Stimulated activated CD4-positive, alpha-beta T cell treated with anti-CD3 and anti-CD28 coated beads, Interleukin-4, amount 100 ng/mL, for 48 hours (primary cell): ENCODE results near the gene INPP4B.
"Not testable (repeated sequence)": the region's sequence is repeated elsewhere in the genome, so short reads cannot be mapped to it uniquely, and the experiment has no call there.

Source experiments
- DNase-seq, 2 donors: peaks; one replicate each; pipeline ENCODE4 v3.0.0-alpha.2; 2020; ENCODE audit warnings: low read depth in 2 of 2

Gene INPP4B

GRCh38 chr4:142683997-142684396, 162.1 kb downstream of the INPP4B start:
- DNase-seq: no peak

- no peak for DNase-seq
Measured at GRCh38 chr4:142683503-142683902, 162.6 kb downstream of the INPP4B start.

GRCh38 chr4:142671516-142671915, 174.6 kb downstream of the INPP4B start:
- DNase-seq: no peak

- DNase-seq: no peak
Measured at GRCh38 chr4:142663828-142664227, 182.3 kb downstream of the INPP4B start.

- DNase-seq: no peak
Measured at GRCh38 chr4:142660728-142661127, 185.4 kb downstream of the INPP4B start.

- peak; percentile 15 to 22 for DNase-seq
Measured at GRCh38 chr4:142656178-142656577, 189.9 kb downstream of the INPP4B start.

- DNase-seq: no peak
Measured at GRCh38 chr4:142648378-142648777, 197.7 kb downstream of the INPP4B start.

- DNase-seq: no peak
Measured at GRCh38 chr4:142645475-142646108, 200.5 kb downstream of the INPP4B start.

- not testable (repeated sequence) for DNase-seq
Measured at GRCh38 chr4:142644628-142645027, 201.5 kb downstream of the INPP4B start.

- no peak for DNase-seq
Measured at GRCh38 chr4:142637614-142638013, 208.5 kb downstream of the INPP4B start.

GRCh38 chr4:142631836-142632235, 214.3 kb downstream of the INPP4B start:
- no peak for DNase-seq

GRCh38 chr4:142615324-142615665, 230.8 kb downstream of the INPP4B start:
- no peak for DNase-seq

GRCh38 chr4:142614621-142615323, 231.3 kb downstream of the INPP4B start:
- no peak for DNase-seq

GRCh38 chr4:142607976-142608375, 238.1 kb downstream of the INPP4B start:
- no peak for DNase-seq

GRCh38 chr4:142600952-142601351, 245.1 kb downstream of the INPP4B start:
- no peak for DNase-seq

GRCh38 chr4:142598132-142598531, 248.0 kb downstream of the INPP4B start:
- DNase-seq: no peak

- DNase-seq: no peak
Measured at GRCh38 chr4:142596595-142596994, 249.5 kb downstream of the INPP4B start.

- no peak for DNase-seq
Measured at GRCh38 chr4:142596121-142596520, 250.0 kb downstream of the INPP4B start.

- no peak for DNase-seq
Measured at GRCh38 chr4:142595222-142595871, 250.8 kb downstream of the INPP4B start.

GRCh38 chr4:142585411-142585810, 260.7 kb downstream of the INPP4B start:
- DNase-seq: no peak

GRCh38 chr4:142583708-142584107, 262.4 kb downstream of the INPP4B start:
- no peak for DNase-seq

- no peak for DNase-seq
Measured at GRCh38 chr4:142582340-142582739, 263.8 kb downstream of the INPP4B start.

GRCh38 chr4:142581881-142582280, 264.2 kb downstream of the INPP4B start:
- DNase-seq: no peak
